Mononuclear cell (primary cell): ENCODE data around the gene CENPP. TPM values are rescaled to one million over a fixed set of nuclear protein-coding genes. Genes with fewer than 3 reads are reported as not detected.

Source experiments
- H3K27me3 ChIP-seq: 2 replicates; pipeline ENCODE4 v1.6.0; 2011; ENCODE audit warnings: low read length, control low read depth; ENCODE audit not compliant: insufficient read depth
- H3K4me1 ChIP-seq: 2 replicates; pipeline ENCODE4 v1.5.1; 2011; ENCODE audit warnings: mild to moderate bottlenecking, low read length, control low read depth; ENCODE audit not compliant: insufficient read depth
- H3K4me3 ChIP-seq: 2 replicates; pipeline ENCODE4 v1.5.1; 2011; ENCODE audit warnings: mild to moderate bottlenecking, low read length, moderate library complexity
- H3K9me3 ChIP-seq: 2 replicates; pipeline ENCODE4 v1.5.1; 2011; ENCODE audit warnings: low read depth, mild to moderate bottlenecking, control low read depth, low read length
- total RNA-seq: library from RNA; depleted of rRNA; stranded (reverse); fragments of >200 nt; gene quantifications from one replicate; pipeline ENCODE4 v1.2.3, GENCODE V29; 2012

The CENPP gene
- total RNA-seq, 1 donor, result 12.5 TPM

DNA sequence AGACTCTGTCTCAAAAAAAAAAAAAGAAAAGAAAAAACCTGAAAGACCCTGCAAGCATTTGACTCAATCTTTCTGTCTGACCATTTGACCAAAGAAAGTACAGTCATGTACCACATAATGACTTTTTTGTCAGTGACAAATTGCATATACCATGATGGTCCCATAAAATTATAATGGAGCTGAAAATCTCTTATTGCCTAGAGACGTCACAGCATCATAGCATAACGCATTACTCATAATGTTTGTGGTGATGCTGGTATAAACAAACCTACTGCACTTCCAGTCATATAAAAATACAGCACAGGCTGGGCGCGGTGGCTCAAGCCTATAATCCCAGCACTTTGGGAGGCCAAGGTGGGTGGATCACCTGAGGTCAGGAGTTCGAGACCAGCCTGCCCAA lies 199.6 kb downstream of the CENPP start:
- no peaks in the 10 kb centered on the region for H3K4me1 ChIP-seq
- H3K27me3 ChIP-seq, result no peaks in the 10 kb centered on the region
- no peaks in the 10 kb centered on the region for H3K9me3 ChIP-seq
- no peak overlapping the region for H3K4me3 ChIP-seq

DNA sequence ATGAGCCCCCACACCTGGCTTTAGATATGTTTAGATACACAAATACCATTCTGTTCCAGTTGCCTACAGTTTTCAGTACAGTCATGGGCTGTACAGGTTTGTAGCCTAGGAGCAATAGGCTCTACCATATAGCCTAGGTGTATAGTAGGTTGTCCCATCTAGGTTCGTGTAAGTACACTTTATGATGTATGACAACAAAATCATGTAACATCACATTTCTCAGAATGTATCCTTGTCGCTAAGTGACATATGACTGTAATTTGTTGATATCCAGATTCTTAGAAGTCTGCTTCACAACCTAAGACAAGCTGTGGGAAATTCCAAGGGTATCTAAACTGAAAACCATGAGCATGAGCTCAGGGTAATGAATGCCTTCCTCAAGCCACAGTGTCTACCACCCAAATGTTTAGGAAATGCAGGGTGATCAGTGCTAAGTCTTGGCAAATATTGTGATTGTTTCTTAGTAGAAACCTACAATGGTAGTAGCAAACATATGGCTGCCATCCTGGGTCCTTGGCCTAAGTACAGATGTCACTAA lies 201.6 kb downstream of the CENPP start:
- Histone ChIP-seq H3K27me3 (no peaks in the 10 kb centered on the region), H3K4me1 (no peaks in the 10 kb centered on the region), H3K4me3 (no peak overlapping the region), H3K9me3 (no peaks in the 10 kb centered on the region)

DNA sequence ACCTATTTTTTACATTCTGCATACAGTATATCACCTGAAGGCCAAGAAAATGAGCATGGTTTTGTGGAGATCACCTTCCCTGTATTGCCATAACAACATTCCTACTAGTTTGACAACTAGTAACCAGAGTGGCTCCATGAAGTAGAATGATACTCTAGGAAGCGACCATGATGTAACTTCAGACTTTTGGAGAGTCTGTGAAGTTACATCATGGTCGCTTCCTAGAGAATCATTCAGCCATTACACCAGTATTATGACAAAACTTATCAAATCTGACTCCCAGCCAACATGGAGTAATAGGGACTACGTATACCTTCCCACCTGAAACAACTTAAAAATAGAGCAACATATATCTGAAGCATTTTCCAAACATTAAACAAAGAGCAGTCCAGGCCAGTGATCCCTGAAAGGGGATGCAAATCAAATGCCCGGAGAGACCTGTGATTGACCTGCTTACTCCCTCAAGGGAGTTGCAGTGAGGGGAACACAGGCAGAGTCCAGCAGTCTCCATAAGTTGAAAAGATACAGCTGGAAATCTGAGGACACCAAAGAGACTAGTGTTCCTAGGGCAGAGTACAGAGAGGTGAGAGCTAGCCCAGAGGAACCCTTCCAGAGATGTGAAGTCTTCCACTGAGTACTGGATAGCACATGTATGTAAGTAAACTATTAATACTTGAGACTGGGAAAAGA lies 202.2 kb downstream of the CENPP start:
- no peaks in the 10 kb centered on the region for H3K4me1 ChIP-seq
- no peaks in the 10 kb centered on the region for H3K27me3 ChIP-seq
- no peaks in the 10 kb centered on the region for H3K9me3 ChIP-seq
- H3K4me3 ChIP-seq, result no peak overlapping the region

DNA sequence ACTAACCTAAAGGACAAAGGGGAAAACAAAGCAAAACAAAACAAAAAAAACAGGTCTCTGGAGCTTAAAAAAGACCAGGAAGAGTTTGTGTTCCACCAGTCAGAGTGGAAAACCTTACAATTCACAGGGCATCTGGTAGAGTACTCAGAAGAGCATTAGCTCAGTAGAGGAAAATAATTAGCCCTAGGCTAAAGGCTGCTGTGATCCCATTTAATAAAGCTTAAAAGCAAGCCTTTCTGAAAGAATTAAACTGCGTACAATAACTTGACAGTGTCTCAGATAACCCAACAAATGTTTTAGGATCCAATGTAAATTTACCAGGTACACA lies 202.7 kb downstream of the CENPP start:
- H3K9me3 ChIP-seq, result no peaks in the 10 kb centered on the region

DNA sequence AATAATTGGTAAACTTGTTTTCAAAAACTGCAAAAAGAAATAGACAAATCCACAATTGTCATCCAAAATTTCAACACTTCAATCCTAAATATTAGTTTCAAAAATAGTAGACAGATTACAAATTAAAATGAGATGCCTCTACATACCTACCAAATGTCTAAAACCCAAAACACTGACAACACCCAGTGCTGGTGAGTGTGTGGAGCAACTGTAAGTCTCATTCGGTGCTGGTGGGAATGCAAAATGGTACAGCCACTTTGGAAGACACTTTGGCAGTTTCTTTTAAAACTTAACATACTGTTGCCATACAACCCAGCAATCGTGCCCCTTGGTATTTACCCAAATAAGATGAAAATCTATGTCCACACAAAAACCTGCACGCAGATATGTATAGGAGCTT lies 203.4 kb downstream of the CENPP start:
- Histone ChIP-seq H3K9me3 (no peaks in the 10 kb centered on the region), H3K4me3 (no peak overlapping the region), H3K4me1 (peaks cover 3% of the 10 kb centered on the region), H3K27me3 (no peaks in the 10 kb centered on the region)

More for the DNA sequence above, 202.7 kb downstream of the CENPP start:
- no peaks in the 10 kb centered on the region for H3K27me3 ChIP-seq
- H3K4me1 ChIP-seq, result no peaks in the 10 kb centered on the region
- H3K4me3 ChIP-seq, result no peak overlapping the region

DNA sequence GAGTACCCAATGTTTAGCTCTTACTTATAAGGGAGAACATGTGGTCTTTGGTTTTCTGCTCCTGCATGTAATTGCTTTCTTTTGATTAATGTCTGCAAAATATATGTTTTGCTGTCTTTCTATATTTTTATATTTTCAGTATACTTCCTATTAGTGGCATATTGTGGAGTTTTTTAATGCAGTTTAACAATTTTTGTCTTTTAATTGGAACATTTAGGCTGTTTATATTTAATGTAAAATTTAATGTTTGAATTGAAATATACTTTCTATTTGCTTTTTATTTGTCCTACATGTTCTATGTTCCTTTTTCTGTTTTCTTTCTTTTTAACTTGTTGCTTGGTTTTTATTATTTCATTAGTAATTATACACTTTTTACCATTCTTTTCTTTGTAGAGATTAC lies 205.1 kb downstream of the CENPP start:
- Histone ChIP-seq H3K4me1 (peaks cover 9% of the 10 kb centered on the region), H3K4me3 (no peak overlapping the region), H3K27me3 (no peaks in the 10 kb centered on the region), H3K9me3 (no peaks in the 10 kb centered on the region)

DNA sequence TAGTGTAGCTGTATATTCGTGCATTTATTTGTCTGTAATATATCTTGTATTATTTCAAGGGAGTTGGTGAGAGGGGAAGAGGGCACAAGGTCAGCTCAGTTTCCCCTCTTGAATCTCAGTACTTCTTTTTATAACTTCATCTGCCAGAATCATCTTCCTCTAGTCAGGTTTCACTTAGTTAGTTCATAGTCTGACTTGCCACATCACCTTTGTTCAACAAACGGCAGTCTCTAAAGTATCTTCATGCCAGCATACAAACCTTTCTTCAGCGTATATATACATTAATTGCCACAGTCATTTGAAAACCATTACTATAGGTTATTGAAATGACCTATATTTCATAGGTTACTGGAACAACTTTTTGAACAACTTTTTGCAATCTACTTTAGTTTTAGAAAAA lies 208.5 kb downstream of the CENPP start:
- no peak overlapping the region for H3K4me3 ChIP-seq

DNA sequence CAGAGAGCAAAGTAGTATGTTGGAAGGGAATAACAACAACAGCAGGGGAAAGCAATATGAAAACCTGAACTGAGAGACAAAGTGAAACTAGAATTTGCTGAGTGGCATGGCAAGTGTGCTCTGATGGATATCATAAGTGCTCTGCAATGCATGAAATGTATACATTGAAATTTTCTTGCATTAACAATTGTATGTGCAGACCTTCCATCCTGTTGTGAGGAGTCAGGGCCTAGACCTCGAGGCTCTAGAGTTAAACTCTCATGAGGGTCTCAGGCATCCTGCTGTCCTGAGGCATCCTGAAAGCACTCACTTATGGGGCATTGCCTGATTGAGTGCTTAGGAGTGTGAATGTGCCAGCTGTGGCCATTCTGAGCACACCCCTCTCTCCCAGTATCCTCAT lies 208.9 kb downstream of the CENPP start:
- no peaks in the 10 kb centered on the region for H3K27me3 ChIP-seq
- peak overlapping the region; percentile 7 for H3K4me3 ChIP-seq
- H3K4me1 ChIP-seq, result peaks cover 28% of the 10 kb centered on the region
- H3K9me3 ChIP-seq, result no peaks in the 10 kb centered on the region

More for the DNA sequence above, 208.5 kb downstream of the CENPP start:
- Histone ChIP-seq H3K4me1 (peaks cover 28% of the 10 kb centered on the region), H3K9me3 (no peaks in the 10 kb centered on the region), H3K27me3 (no peaks in the 10 kb centered on the region)

DNA sequence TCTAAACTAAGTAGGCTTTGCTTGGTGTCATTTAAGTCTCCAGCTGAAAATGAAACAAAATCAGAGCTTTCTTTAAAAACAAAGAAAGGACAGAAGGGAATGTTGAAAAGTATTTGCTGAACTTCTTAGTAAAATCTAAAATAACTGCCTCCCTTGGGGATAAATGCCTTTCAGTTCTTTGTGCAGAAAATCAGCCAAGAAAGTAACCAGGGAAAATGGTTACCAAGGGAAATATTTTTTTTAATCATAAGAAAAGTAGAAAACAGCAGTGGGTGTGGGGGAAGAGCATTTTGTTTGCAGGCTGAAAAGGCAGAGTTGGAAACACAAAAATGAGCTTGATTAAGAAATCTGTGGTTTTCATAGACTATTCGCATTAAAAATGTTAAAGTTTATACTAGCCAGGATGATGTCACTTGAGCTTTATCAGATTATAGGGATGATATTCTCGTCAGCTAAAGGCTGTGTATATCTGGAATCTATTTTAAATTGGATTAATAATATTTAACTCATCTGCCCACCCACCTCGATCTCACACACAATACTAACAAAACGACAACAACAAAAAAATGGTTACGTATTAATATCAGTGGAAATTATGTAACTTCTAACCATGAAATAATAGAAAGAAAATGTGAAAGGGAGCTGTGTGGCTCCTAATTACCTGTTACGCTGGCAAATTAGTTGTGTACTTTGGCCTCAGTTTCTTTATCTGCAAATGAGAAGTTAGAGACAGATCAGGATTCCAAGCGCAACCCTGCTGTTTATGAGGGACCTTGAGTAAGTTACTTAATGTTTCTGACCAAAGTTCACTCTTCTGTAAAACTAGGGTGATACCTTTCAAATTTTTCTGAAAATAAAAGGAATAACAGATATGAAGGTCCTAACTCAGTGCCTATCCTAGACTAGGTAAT lies 210.4 kb downstream of the CENPP start, which contains the start of gene ECM2:
TSS of gene ECM2 (minus strand) at position 51 of the 911 bp plus-strand sequence. CDS start 13,124 bp downstream, outside the sequence.
- peak within 1 kb of the TSS; percentile 7 for H3K4me3 ChIP-seq
- H3K4me1 ChIP-seq, result peaks cover 28% of the 10 kb centered on the region
- H3K9me3 ChIP-seq, result no peaks in the 10 kb centered on the region
- no peaks in the 10 kb centered on the region for H3K27me3 ChIP-seq

DNA sequence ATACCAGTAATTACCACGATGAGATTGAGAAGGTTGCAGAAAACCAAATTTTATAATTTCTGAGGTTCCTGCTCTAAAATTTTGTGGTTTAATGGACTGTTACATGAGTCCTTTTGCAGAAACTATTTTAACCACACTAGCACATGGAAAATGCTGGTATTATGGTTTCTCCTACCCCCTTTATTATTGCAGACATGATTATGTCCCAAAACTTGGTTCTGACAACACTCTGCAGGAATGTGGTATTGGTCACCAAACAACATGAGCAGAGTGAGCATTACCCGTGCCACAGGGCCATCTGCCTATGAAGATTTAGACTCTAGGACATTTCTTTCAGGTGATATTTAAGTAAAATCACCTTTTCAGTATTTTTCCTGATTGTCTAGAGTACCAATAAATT lies 212.8 kb downstream of the CENPP start:
- no peaks in the 10 kb centered on the region for H3K9me3 ChIP-seq
- H3K4me1 ChIP-seq, result peaks cover 28% of the 10 kb centered on the region
- no peaks in the 10 kb centered on the region for H3K27me3 ChIP-seq
- H3K4me3 ChIP-seq, result no peak overlapping the region

DNA sequence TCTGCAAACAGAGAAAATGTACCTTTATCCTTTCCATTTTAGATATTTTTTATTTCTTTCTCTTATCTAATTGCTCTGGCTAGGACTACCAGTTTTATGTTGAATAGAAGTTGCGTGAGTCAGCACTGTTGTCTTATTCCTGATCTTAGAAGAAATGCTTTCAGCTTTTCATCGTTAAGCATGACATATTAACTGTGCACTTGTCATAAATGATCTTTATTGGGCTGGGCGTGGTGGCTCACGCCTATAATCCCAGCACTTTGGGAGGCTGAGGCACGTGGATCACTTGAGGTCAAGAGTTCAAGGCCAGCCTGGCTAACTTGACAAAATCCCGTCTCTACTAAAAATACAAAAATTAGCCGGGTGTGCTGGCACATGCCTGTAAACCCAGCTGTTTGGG lies 218.2 kb downstream of the CENPP start:
- H3K4me3 ChIP-seq, result no peak overlapping the region
- no peaks in the 10 kb centered on the region for H3K9me3 ChIP-seq
- no peaks in the 10 kb centered on the region for H3K27me3 ChIP-seq
- no peaks in the 10 kb centered on the region for H3K4me1 ChIP-seq

DNA sequence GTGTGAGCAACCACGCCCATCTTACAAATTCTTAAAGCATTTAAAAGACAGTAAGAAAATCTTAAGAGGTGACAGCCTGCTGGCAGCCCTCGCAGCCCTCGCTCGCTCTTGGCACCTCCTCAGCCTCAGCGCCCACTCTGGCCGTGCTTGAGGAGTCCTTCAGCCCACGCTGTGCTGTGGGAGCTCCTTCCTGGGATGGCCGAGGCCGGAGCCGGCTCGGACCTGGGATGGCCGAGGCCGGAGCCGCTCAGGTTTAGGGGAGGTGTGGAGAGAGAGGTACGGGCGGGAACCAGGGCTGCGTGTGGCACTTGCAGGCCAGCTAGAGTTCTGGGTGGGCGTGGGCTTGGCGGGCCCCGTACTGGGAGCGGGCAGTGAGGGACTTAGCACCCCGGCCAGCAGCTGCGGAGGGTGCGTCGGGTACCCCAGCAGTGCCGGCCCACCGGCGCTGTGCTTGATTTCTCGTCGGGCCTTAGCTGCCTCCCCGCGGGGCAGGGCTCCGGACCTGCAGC lies 219.3 kb downstream of the CENPP start:
- Histone ChIP-seq H3K27me3 (no peaks in the 10 kb centered on the region), H3K4me3 (no peak overlapping the region), H3K9me3 (no peaks in the 10 kb centered on the region), H3K4me1 (no peaks in the 10 kb centered on the region)

DNA sequence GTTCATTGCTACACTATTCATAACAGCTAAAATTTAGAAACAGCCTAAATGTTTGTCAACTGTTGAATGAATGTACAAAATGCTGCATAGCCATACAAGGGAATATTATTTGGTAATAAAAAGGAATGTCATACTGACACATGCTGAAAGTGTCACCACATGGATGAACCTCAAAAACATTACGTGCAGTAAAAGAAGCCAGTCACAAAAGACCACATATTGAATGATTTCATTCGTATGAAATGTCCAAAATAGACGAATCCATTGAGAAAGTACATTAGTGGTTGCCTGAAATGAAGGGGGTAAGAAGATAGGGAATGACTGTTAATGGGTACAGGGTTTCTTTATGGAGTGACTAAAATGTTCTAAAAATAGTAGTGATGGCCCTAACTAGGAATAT lies 221.6 kb downstream of the CENPP start:
- Histone ChIP-seq H3K27me3 (no peaks in the 10 kb centered on the region), H3K4me3 (no peak overlapping the region), H3K4me1 (no peaks in the 10 kb centered on the region), H3K9me3 (no peaks in the 10 kb centered on the region)

DNA sequence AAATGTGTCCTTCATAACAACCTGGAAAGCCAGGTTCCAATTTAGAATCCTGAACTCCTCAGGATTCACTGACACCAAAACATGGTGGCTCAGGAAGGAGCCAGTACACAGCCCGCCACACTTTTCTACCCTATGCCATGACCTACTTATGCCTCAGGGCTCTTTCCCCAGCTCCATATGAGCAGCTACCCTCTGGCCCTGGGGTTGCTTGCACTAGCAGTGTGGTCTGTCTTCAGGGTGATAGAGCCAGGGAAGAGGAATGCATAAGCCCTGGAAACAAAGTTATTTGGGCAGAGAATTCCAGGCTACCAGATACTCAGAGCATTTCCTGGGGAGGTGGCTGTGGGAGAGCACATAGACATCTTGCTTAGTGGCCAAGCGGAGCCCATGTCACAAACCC lies 225.0 kb downstream of the CENPP start:
- Histone ChIP-seq H3K27me3 (no peaks in the 10 kb centered on the region), H3K4me3 (no peak overlapping the region), H3K9me3 (no peaks in the 10 kb centered on the region), H3K4me1 (no peaks in the 10 kb centered on the region)

DNA sequence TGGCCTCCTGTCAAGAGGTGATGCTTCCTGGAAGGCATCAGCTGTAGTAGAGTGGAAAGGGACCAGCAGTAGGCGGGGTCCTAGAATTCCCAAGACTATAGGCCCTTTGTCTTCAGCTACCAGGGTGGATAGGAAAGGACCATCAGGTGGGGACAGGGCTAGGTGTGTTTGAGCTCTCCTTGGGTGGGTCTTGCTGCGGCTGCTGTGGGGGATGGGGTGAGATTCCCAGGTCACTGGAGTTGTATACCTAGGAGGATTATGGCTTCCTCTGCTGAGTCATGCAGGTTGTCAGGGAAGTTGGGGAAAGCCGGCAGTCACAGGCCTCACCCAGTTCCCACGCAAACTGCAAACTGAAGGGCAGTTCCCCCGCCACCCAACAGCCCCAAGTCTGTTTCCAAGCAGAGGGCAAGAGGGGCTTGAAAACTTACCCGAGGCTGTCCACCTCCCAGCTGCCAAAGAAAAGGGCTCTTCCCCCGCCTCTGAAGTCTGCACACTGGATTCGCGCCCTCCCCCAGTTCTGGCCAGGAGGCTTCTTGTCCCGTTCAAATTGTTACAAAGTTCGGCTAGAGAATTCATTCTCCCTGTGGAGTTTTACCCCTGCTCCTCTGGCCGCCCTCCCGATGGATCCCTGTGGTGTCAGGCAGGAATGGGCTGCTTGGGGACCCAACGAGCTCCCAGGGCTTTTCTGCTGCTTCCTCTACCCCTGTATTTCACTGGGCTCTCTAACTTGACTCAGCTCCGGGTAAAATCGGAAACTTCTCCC lies 233.0 kb downstream of the CENPP start:
- H3K27me3 ChIP-seq, result no peaks in the 10 kb centered on the region
- H3K4me3 ChIP-seq, result no peak overlapping the region
- H3K9me3 ChIP-seq, result no peaks in the 10 kb centered on the region
- no peaks in the 10 kb centered on the region for H3K4me1 ChIP-seq
